Breast epithelium (tissue), 4 donors: ENCODE results near the gene PHRF1. TPM values are rescaled to one million over a fixed set of nuclear protein-coding genes. Genes with fewer than 3 reads are reported as not detected.
A peak's percentile ranks its signal among the peaks of the same experiment; 100 is the strongest.

Experiments
- DNase-seq, 2 donors: peaks; one replicate each; pipeline ENCODE4 v3.0.0-alpha.2; 2019; ENCODE audit warnings: low spot score in 2 of 2
- H3K27ac ChIP-seq, 2 donors: fragments of 200-600 bp; sonication (generic) in 1 of 2; one replicate each; pipeline ENCODE4 v1.5.1; 2016 to 2019; ENCODE audit warnings: mild to moderate bottlenecking in 1 of 2
- H3K27me3 ChIP-seq, 2 donors: fragments of 200-600 bp; sonication (generic) in 1 of 2; one replicate each; pipeline versions ENCODE4 v1.5.1 to v1.6.0; 2017 to 2019; ENCODE audit warnings: control low read depth in 1 of 2, mild to moderate bottlenecking in 1 of 2
- H3K36me3 ChIP-seq: fragments of 200-600 bp; one replicate; pipeline ENCODE4 v1.5.1; 2019
- H3K4me1 ChIP-seq, 2 donors: fragments of 200-600 bp; sonication (generic); one replicate each; pipeline ENCODE4 v1.5.1; 2016 to 2019; ENCODE audit warnings: control low read depth in 1 of 2
- H3K4me3 ChIP-seq, 3 donors: fragments of 200-600 bp; sonication (generic); 1 replicate in 2 of 3; 2 replicates in 1 of 3; pipeline ENCODE4 v1.5.1; 2016 to 2019; ENCODE audit warnings: mild to moderate bottlenecking in 3 of 3, moderate library complexity in 2 of 3
- H3K9me3 ChIP-seq, 2 donors: fragments of 200-600 bp; sonication (generic) in 1 of 2; one replicate each; pipeline ENCODE4 v1.5.1; 2016 to 2019; ENCODE audit warnings: control low read depth in 1 of 2
- CTCF ChIP-seq, 3 donors: fragments of 450-650 bp; IDR thresholded peaks; one replicate each; pipeline ENCODE4 v1.5.1; 2016 to 2017; ENCODE audit warnings: antibody characterized with exemption in 3 of 3, mild to moderate bottlenecking in 3 of 3, moderate library complexity in 3 of 3
- POLR2A ChIP-seq: fragments of 450-650 bp; IDR thresholded peaks from one replicate; pipeline ENCODE4 v1.6.1; 2016; ENCODE audit warnings: antibody characterized with exemption, mild to moderate bottlenecking, moderate library complexity
- POLR2AphosphoS5 ChIP-seq, 3 donors: sonication (generic); formaldehyde crosslinking; IDR thresholded peaks; one replicate each; pipeline ENCODE4 v1.6.1; 2017; ENCODE audit warnings: antibody characterized with exemption in 3 of 3
- intact Hi-C: fragments of 100-400 bp; cut with DNase I; formaldehyde crosslinking; loops from one replicate; pipeline ENCODE4 v1.15.1; 2023; ENCODE audit warnings: low total_unique reads
- total RNA-seq, 3 donors: library from RNA; depleted of rRNA; stranded (reverse); fragments of >200 nt; gene quantifications; one replicate each; pipeline ENCODE4 v1.1.0, GENCODE V29; 2016

Gene PHRF1
- total RNA-seq, 3 donors from 2014 or later = 18.6 to 22.1 (median 21.3) TPM

GRCh38 chr11:612201-612960 lies 36.1 kb downstream of the PHRF1 start:
- no peaks in the 10 kb centered on the region for H3K27me3 ChIP-seq
- peaks cover 10 to 13% of the 10 kb centered on the region in 2 donors for H3K4me1 ChIP-seq
- peaks cover 5% of the 10 kb centered on the region for H3K36me3 ChIP-seq
- DNase-seq = no peak
- intact Hi-C loops = no loop called here
- no peak overlapping the region for H3K4me3 ChIP-seq
- peak overlapping the region in 1 of 2 donors; percentile 13 for H3K27ac ChIP-seq
- H3K9me3 ChIP-seq = no peaks in the 10 kb centered on the region
- TF ChIP-seq CTCF (IDR thresholded peaks at IDR 0.05) = no peak
- no peak for TF ChIP-seq POLR2A
- TF ChIP-seq POLR2AphosphoS5 (IDR thresholded peaks at IDR 0.05) = no peak

- TF ChIP-seq POLR2A (no peak), CTCF (IDR thresholded peaks at IDR 0.05) (no peak), POLR2AphosphoS5 (IDR thresholded peaks at IDR 0.05) (no peak)
- H3K4me3 ChIP-seq = no peak overlapping the region
- peaks cover 5% of the 10 kb centered on the region for H3K36me3 ChIP-seq
- no peaks in the 10 kb centered on the region for H3K9me3 ChIP-seq
- intact Hi-C loops = no loop called here
- no peak for DNase-seq
- H3K27me3 ChIP-seq = no peaks in the 10 kb centered on the region
- H3K27ac ChIP-seq = peak overlapping the region in 1 of 2 donors; percentile 32
- H3K4me1 ChIP-seq = peaks cover 10 to 13% of the 10 kb centered on the region in 2 donors
These were observed 36.7 kb downstream of the PHRF1 start for GRCh38 chr11:612961-613300.

DNA sequence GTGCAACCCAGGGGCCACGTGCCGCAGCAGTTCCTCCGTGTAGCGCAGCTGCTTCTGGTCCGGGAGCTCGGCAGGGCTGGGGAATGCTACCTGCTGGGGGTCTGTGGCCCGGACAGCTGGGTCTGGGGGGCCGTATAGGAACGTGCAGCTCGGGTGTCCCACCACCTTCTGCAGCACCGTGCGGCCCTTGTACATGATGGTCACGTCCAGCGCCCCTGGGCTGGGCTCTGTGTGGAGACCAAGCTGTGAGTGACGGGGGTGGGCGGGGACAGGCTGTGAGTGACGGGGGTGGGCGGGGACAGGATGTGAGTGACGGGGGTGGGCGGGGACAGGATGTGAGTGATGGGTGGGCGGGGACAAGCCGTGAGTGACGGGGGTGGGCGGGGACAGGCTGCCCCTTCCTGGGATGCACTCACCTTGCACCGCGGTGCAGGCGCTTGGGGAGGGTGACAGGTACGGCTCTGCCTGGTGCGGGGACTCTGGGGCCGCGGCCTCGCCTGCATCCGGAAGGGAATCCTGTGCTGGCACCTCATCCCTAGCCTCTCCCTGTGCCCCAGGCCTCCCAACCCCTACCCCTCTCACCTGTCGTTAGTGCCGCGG lies 37.2 kb downstream of the PHRF1 start:
- intact Hi-C loops = no loop called here
- Histone ChIP-seq H3K27me3 (no peaks in the 10 kb centered on the region), H3K4me3 (peak overlapping the region in 1 of 3 donors; percentile 76), H3K4me1 (peaks cover 10 to 13% of the 10 kb centered on the region in 2 donors), H3K27ac (peak overlapping the region; percentile 92 to 99), H3K36me3 (peaks cover 5% of the 10 kb centered on the region), H3K9me3 (no peaks in the 10 kb centered on the region)
- DNase-seq = peak; percentile 43 to 72
- TF ChIP-seq POLR2A (no peak), POLR2AphosphoS5 (IDR thresholded peaks at IDR 0.05) (no peak), CTCF (IDR thresholded peaks at IDR 0.05) (no peak)

DNA sequence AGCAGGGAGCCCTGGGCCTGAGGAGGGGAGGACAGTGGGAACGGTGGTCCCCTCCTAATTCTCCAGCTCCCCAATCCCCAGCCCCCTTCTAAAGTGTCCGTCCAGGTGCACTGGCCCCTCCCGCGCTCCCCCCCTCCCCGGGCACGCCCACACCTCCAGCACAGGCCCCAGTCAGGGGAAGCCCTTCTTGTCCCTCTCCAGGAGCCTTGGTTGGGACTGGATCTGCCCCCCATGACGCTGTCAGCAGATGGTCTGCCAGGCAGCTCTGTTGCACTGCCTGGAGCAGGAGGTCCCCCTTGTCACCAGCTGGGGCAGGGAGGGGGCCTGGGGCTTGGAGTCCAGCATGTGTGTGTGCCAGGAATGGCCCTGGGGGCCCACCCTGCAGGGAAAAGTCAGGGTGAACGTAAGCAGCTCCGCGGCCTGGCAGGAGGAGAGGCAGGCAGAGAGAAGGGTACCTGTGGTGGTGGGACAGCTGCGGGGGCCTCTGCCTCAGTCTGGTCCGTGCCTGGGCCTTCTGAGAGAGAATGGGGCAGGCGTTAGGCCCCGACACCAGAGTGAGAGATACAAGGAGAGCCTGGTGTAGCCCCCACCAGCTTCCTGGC lies 37.9 kb downstream of the PHRF1 start:
- Histone ChIP-seq H3K4me1 (peaks cover 10 to 13% of the 10 kb centered on the region in 2 donors), H3K27me3 (no peaks in the 10 kb centered on the region), H3K27ac (peak overlapping the region; percentile 92 to 99), H3K4me3 (peak overlapping the region; percentile 71 to 76 (median 73)), H3K9me3 (no peaks in the 10 kb centered on the region), H3K36me3 (peaks cover 5% of the 10 kb centered on the region)
- no peak for DNase-seq
- TF ChIP-seq POLR2AphosphoS5 (IDR thresholded peaks at IDR 0.05) = no peak
- TF ChIP-seq POLR2A = no peak
- TF ChIP-seq CTCF (IDR thresholded peaks at IDR 0.05) = no peak
- intact Hi-C loops = no loop called here
